Natural killer cell (primary cell): Measurements from ENCODE around the gene CEACAM16. TPM values are rescaled to one million over a fixed set of nuclear protein-coding genes. Genes with fewer than 3 reads are reported as not detected.
"Not testable (repeated sequence)": the region's sequence is repeated elsewhere in the genome, so short reads cannot be mapped to it uniquely, and the experiment has no call there.

Source experiments
- ATAC-seq, 3 donors: fragments of 150-1000 bp in 2 of 3; fragments of 200-7000 bp in 1 of 3; cut with Tn5 transposase; 1 replicate in 1 of 3; 2 replicates in 2 of 3; pipeline ENCODE4 v1.10.0; 2021; ENCODE audit warnings: mild to moderate bottlenecking in 2 of 3, moderate library complexity in 2 of 3
- DNase-seq, 2 donors: peaks; one replicate each; pipeline versions ENCODE4 v3.0.0 to v3.0.0-alpha.2; 2013 to 2021; ENCODE audit warnings: mixed read lengths in 1 of 2
- H3K27ac ChIP-seq: one replicate; pipeline ENCODE4 v1.5.1; 2013; ENCODE audit warnings: mild to moderate bottlenecking, low read length
- H3K27me3 ChIP-seq: one replicate; pipeline ENCODE4 v1.6.1; 2013; ENCODE audit warnings: low read length; ENCODE audit not compliant: control insufficient read depth, insufficient read depth
- H3K36me3 ChIP-seq: one replicate; pipeline ENCODE4 v1.6.1; 2013; ENCODE audit warnings: low read length; ENCODE audit not compliant: control insufficient read depth, insufficient read depth
- H3K4me1 ChIP-seq: one replicate; pipeline ENCODE4 v1.6.1; 2013; ENCODE audit warnings: low read length; ENCODE audit not compliant: control insufficient read depth, insufficient read depth
- H3K4me3 ChIP-seq: one replicate; pipeline ENCODE4 v1.5.1; 2013; ENCODE audit warnings: low read length
- H3K9me3 ChIP-seq: one replicate; pipeline ENCODE4 v1.6.1; 2013; ENCODE audit warnings: low read length; ENCODE audit not compliant: control insufficient read depth, insufficient read depth
- H3K27ac Mint-ChIP-seq, 2 donors: one replicate each; pipeline ENCODE4 v1.8.0; 2022; ENCODE audit warnings: mild to moderate bottlenecking in 2 of 2, mixed read lengths in 2 of 2, moderate library complexity in 1 of 2
- H3K27me3 Mint-ChIP-seq, 2 donors: one replicate each; pipeline ENCODE4 v1.8.0; 2022; ENCODE audit warnings: low read depth in 2 of 2, mixed read lengths in 2 of 2
- H3K36me3 Mint-ChIP-seq: one replicate; pipeline ENCODE4 v1.8.0; 2022; ENCODE audit warnings: mixed read lengths
- H3K4me1 Mint-ChIP-seq, 2 donors: one replicate each; pipeline ENCODE4 v1.8.0; 2022; ENCODE audit warnings: mixed read lengths in 2 of 2
- H3K4me3 Mint-ChIP-seq: one replicate; pipeline ENCODE4 v1.8.0; 2022; ENCODE audit warnings: mild to moderate bottlenecking, moderate library complexity, mixed read lengths
- H3K9me3 Mint-ChIP-seq, 2 donors: one replicate each; pipeline ENCODE4 v1.8.0; 2022; ENCODE audit warnings: mixed read lengths in 2 of 2
- WGBS: methylation state at CpG from one replicate; pipeline ENCODE4 v1.1.7; 2013; ENCODE audit warnings: missing lambda C conversion rate; ENCODE audit not compliant: insufficient coverage; 5-methylcytosine and 5-hydroxymethylcytosine counted together
- intact Hi-C: fragments of 100-400 bp; cut with micrococcal nuclease; formaldehyde crosslinking; loops from one replicate; pipeline ENCODE4 v1.14.2; 2022
- total RNA-seq, 4 donors: library from RNA; stranded (reverse); fragments of 120-200 nt in 1 of 4; gene quantifications; one replicate each; pipeline versions ENCODE4 v1.2.3 to v1.2.4, GENCODE V29; 2013 to 2022
- TF ChIP-seq, protein P1 (sequence below): fragments of 200-600 bp; IDR thresholded peaks from one replicate; pipeline ENCODE4 v1.8.0; 2022; ENCODE audit warnings: antibody characterized with exemption

The CEACAM16 gene
- total RNA-seq, 3 donors from 2014 or later (not counting 1 experiment from before 2014, with no cell fraction given): not detected

GRCh38 chr19:44683434-44684210, 15.3 kb upstream of the CEACAM16 start:
- peaks cover 4% of the 10 kb centered on the region for H3K4me1 ChIP-seq
- H3K36me3 Mint-ChIP-seq: no peaks in the 10 kb centered on the region
- H3K27ac ChIP-seq: no peak overlapping the region
- peaks cover 3 to 6% of the 10 kb centered on the region in 2 donors for H3K27me3 Mint-ChIP-seq
- no peaks in the 10 kb centered on the region for H3K9me3 ChIP-seq
- peaks cover 0 to 5% of the 10 kb centered on the region in 2 donors for H3K4me1 Mint-ChIP-seq
- no peaks in the 10 kb centered on the region for H3K27me3 ChIP-seq
- ATAC-seq (no peak), DNase-seq (no peak)
- 74% methylated on average over 9 of the region's 9 CpGs for WGBS
- H3K4me3 Mint-ChIP-seq: no peak overlapping the region
- no peak overlapping the region for H3K4me3 ChIP-seq
- intact Hi-C loops: no loop called here
- TF ChIP-seq, protein P1, sequence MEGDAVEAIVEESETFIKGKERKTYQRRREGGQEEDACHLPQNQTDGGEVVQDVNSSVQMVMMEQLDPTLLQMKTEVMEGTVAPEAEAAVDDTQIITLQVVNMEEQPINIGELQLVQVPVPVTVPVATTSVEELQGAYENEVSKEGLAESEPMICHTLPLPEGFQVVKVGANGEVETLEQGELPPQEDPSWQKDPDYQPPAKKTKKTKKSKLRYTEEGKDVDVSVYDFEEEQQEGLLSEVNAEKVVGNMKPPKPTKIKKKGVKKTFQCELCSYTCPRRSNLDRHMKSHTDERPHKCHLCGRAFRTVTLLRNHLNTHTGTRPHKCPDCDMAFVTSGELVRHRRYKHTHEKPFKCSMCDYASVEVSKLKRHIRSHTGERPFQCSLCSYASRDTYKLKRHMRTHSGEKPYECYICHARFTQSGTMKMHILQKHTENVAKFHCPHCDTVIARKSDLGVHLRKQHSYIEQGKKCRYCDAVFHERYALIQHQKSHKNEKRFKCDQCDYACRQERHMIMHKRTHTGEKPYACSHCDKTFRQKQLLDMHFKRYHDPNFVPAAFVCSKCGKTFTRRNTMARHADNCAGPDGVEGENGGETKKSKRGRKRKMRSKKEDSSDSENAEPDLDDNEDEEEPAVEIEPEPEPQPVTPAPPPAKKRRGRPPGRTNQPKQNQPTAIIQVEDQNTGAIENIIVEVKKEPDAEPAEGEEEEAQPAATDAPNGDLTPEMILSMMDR: no peak
- no peaks in the 10 kb centered on the region for H3K36me3 ChIP-seq
- no peak overlapping the region for H3K27ac Mint-ChIP-seq
- no peaks in the 10 kb centered on the region for H3K9me3 Mint-ChIP-seq

DNA sequence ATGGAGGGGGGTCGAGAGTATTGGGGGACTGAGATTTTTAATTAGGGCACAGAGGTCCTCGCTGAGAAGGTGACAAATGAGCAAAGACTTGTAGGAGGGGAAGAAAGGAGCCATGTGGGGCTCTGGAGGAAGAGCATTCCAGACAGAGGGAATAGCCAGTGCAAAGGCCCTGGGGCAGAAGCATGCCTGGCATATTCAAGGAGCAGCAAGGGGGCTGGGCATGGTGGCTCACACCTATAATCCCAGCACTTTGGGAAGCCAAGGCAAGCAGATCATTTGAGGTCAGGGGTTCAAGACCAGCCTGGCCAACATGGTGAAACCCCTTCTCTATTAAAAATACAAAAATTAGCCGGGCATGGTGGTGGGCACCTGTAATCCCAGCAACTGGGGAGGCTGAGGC, 14.6 kb upstream of the CEACAM16 start:
- DNase-seq, H3K27ac ChIP-seq, H3K4me3 Mint-ChIP-seq, intact Hi-C loops, H3K27ac Mint-ChIP-seq, H3K4me3 ChIP-seq, ATAC-seq, H3K36me3 ChIP-seq, H3K36me3 Mint-ChIP-seq, H3K9me3 ChIP-seq, H3K27me3 ChIP-seq, H3K9me3 Mint-ChIP-seq, H3K27me3 Mint-ChIP-seq: not testable (repeated sequence)
- 90% methylated on average over 3 of the region's 3 CpGs for WGBS
- peaks cover 0 to 10% of the 10 kb centered on the region in 2 donors for H3K4me1 Mint-ChIP-seq
- peaks cover 10% of the 10 kb centered on the region for H3K4me1 ChIP-seq

DNA sequence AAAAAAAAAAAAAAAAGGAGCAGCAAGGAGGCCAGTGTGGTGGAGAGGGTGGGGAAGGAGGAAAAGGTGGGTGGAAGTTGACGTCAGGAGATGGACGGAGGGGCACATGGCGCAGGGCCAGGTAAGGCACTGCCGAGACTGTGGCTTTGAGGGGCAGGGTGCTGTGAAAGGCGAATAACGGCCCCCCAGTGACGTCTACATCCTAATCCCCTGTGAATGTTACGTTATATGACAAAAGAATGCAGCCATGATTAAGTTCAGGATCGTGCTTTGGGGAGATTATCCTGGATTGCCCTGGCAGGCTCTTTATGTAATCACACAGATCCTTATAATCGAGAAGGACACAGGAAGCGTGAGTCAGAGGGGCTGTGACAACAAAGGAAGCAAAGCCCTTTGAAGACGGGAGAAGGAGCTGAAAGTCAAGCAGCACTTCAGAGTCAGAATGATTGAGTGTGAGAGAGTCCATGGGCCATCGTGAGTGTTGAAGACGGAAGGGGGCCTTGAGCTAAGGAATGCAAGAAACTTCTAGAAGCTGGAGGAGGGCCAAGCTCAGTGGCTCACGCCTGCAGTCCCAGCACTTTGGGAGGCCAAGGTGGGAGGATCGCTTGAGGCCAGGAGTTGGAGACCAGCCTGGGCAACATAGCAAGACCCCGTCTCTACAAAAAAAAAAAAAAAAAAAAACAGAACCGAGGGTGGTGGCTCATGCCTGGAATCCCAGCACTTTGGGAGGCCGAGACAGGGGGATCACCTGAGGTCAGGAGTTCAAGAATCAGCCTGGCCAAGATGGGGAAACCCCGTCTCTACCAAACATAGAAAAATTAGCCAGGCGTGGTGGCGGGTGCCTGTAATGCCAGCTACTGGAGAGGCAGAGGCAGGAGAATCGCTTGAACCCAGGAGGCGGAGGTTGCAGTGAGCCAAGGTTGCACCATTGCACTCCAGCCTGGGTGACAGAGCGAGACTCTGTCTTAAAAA, 13.8 kb upstream of the CEACAM16 start:
- TF ChIP-seq, protein P1: no peak
- no peaks in the 10 kb centered on the region for H3K9me3 Mint-ChIP-seq
- no peak overlapping the region for H3K4me3 ChIP-seq
- no peak overlapping the region for H3K4me3 Mint-ChIP-seq
- H3K9me3 ChIP-seq: no peaks in the 10 kb centered on the region
- H3K27ac ChIP-seq: no peak overlapping the region
- peaks cover 3 to 6% of the 10 kb centered on the region in 2 donors for H3K27me3 Mint-ChIP-seq
- 45% methylated on average over 23 of the region's 25 CpGs for WGBS
- H3K4me1 Mint-ChIP-seq: peaks cover 0 to 17% of the 10 kb centered on the region in 2 donors
- H3K36me3 Mint-ChIP-seq: no peaks in the 10 kb centered on the region
- intact Hi-C loops: loop anchor here (5.0 kb wide), 1 partner anchor 267 kb away; no protein-coding TSS in a partner anchor
- H3K27ac Mint-ChIP-seq: no peak overlapping the region
- peaks cover 14% of the 10 kb centered on the region for H3K4me1 ChIP-seq
- peak in 1 of 2 donors; percentile 22 for DNase-seq
- no peaks in the 10 kb centered on the region for H3K36me3 ChIP-seq
- ATAC-seq: peak in 1 of 3 donors; percentile 11
- H3K27me3 ChIP-seq: no peaks in the 10 kb centered on the region

DNA sequence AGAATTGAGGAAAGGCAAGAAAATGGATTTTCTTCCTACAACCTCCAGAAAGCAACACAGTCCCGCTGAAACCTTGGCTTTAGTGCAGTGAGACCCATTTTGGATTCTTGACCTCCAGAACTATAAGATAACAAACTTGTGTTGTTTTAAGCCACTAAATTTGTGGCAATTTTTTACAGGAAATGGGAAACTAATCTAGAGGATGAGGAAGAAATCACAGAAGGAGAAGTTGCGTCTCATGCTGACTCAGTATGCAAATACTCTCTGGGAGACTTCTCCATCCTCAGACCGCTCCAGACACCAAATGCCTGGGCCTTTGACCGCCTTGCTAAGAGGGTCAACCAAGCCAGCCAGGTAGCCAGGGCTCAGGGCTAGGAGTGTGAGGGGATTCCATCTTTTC, 13.1 kb upstream of the CEACAM16 start:
- no peak overlapping the region for H3K4me3 ChIP-seq
- Mint-ChIP-seq H3K27me3 (peaks cover 3 to 6% of the 10 kb centered on the region in 2 donors), H3K36me3 (no peaks in the 10 kb centered on the region), H3K4me3 (no peak overlapping the region), H3K27ac (no peak overlapping the region), H3K4me1 (peaks cover 0 to 17% of the 10 kb centered on the region in 2 donors), H3K9me3 (no peaks in the 10 kb centered on the region)
- no peaks in the 10 kb centered on the region for H3K9me3 ChIP-seq
- intact Hi-C loops: loop anchor here (5.0 kb wide), 1 partner anchor 266 kb away; no protein-coding TSS in a partner anchor
- WGBS: 30% methylated on average over 3 of the region's 4 CpGs
- no peak overlapping the region for H3K27ac ChIP-seq
- ATAC-seq: no peak
- H3K4me1 ChIP-seq: peaks cover 14% of the 10 kb centered on the region
- no peak for DNase-seq
- H3K36me3 ChIP-seq: no peaks in the 10 kb centered on the region
- TF ChIP-seq, protein P1: no peak
- H3K27me3 ChIP-seq: no peaks in the 10 kb centered on the region
